ENCODE measurements around the gene PRDM13. TPM values are rescaled to one million over a fixed set of nuclear protein-coding genes. Genes with fewer than 3 reads are reported as not detected.
"Not testable (repeated sequence)": the region's sequence is repeated elsewhere in the genome, so short reads cannot be mapped to it uniquely, and the experiment has no call there.

PRDM13 gene
- total and polyA plus RNA-seq, 2 of the 8 experiments (the other 6 are each of a cell fraction or from before 2014, with no cell fraction given): 0.05 to 0.09 TPM

DNA sequence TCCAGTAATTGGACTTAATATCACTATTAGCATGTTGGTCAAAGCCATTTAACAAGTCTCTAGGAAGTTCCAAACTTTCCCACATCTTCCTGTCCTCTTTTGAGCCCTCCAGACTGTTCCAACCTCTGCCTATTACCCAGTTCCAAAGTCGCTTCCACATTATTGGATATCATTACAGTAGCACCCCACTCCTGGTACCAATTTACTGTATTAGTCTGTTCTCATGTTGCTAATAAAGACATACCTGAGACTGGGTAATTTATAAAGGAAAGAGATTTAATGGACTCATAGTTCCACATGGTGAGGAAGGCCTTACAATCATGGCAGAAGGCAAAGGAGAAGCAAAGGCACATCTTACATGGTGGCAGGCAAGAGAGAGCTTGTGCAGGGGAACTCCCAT is 31.7 kb downstream of the PRDM13 start:
- H4K91ac ChIP-seq (replicated peaks; ENCODE audit: insufficient read length, low read length); H3K4me2 ChIP-seq (ENCODE audit: insufficient read depth in 1 of 2, low read depth in 2 of 2, low read length in 2 of 2); H4K8ac ChIP-seq (ENCODE audit: extremely low read depth, insufficient read depth, low read length); POLR2A ChIA-PET (ENCODE audit: partially characterized antibody); H2BK15ac ChIP-seq (ENCODE audit: low read length); H3K27ac ChIP-seq (ENCODE audit: low read depth, low read length); H3K23ac ChIP-seq (ENCODE audit: insufficient read length); H3K27me3 ChIP-seq (replicated peaks in 1 of 4; ENCODE audit: control insufficient read depth in 3 of 4, extremely low read depth in 1 of 4, insufficient read depth in 3 of 4, low read length in 3 of 4); H4K20me1 ChIP-seq (replicated peaks in 1 of 2; ENCODE audit: control insufficient read depth in 1 of 2, insufficient read depth in 2 of 2, low read length in 2 of 2); H2AK5ac ChIP-seq (ENCODE audit: low read depth, low read length); H3K4me1 ChIP-seq (replicated peaks in 1 of 4; ENCODE audit: control insufficient read depth in 3 of 4, insufficient read depth in 4 of 4, low read length in 3 of 4); H3K36me3 ChIP-seq (ENCODE audit: control insufficient read depth in 2 of 4, insufficient read depth in 4 of 4, low read length in 3 of 4); DNase-seq (ENCODE audit: low read depth in 1 of 2, low spot score in 2 of 2); H2BK120ac ChIP-seq (replicated peaks; ENCODE audit: low read depth, low read length); H3K79me2 ChIP-seq (ENCODE audit: control insufficient read depth in 1 of 2, insufficient read depth in 2 of 2, low read length in 2 of 2); H2BK12ac ChIP-seq (ENCODE audit: low read depth, low read length); H4K5ac ChIP-seq (ENCODE audit: insufficient read length, low read depth, low read length); H3K4ac ChIP-seq (replicated peaks; ENCODE audit: insufficient read length, low read depth, low read length); H3K4me3 ChIP-seq (ENCODE audit: extremely low read depth in 1 of 4, insufficient read depth in 2 of 4, low read depth in 3 of 4, low read length in 4 of 4); H2BK20ac ChIP-seq (ENCODE audit: low read length); CTCF ChIA-PET (ENCODE audit: partially characterized antibody); H3K23me2 ChIP-seq (ENCODE audit: low read depth, low read length); H3K14ac ChIP-seq (ENCODE audit: insufficient read length); H2AFZ ChIP-seq (ENCODE audit: low read length); H3K18ac ChIP-seq (ENCODE audit: extremely low read depth, low read length); H2BK5ac ChIP-seq (ENCODE audit: low read depth, low read length); H3K56ac ChIP-seq (replicated peaks; ENCODE audit: insufficient read length, low read depth, low read length); H3K79me1 ChIP-seq (ENCODE audit: low read depth, low read length); FAIRE-seq; H3K9ac ChIP-seq (replicated peaks in 1 of 4; ENCODE audit: extremely low read depth in 1 of 4, low read depth in 3 of 4, low read length in 3 of 4): not testable (repeated sequence)
- peaks cover 11 to 18% of the 10 kb centered on the region in 2 experiments for H3K9me3 ChIP-seq (ENCODE audit: insufficient read depth in 2 of 2, low read depth in 1 of 2, low read length in 1 of 2)
- 88% methylated on average over 1 of the region's 1 CpG; no CpG with 5 or more reads in 1 of the 2 experiments for WGBS, 2 experiments (ENCODE audit: extremely low coverage in 1 of 2, insufficient coverage in 1 of 2, insufficient read length in 1 of 2, insufficient replicate concordance in 2 of 2, low coverage in 1 of 2, low lambda C conversion rate in 2 of 2, missing lambda C conversion rate in 1 of 2)
